NOMO-1 (cell line): ENCODE data around the gene CCT5.

Source experiments
- DNase-seq, 2 experiments: peaks; one replicate each; lab custom pipeline; 2025; ENCODE audit not compliant: unreplicated experiment in 2 of 2; lab: John Stamatoyannopoulos, UW

Gene CCT5

GRCh38 chr5:10249948-10250805 lies at the start of gene CCT5:
CCT5 (plus strand) TSS chr5:10250280; CDS start chr5:10250341, 61 bp downstream.
- peak; percentile 99 to 100 for DNase-seq

- peak in 1 of 2 experiments; percentile 37 for DNase-seq
These were observed 48.7 kb upstream of the CCT5 start for GRCh38 chr5:10201223-10201868.

GRCh38 chr5:10202089-10202910 lies 47.8 kb upstream of the CCT5 start:
- no peak for DNase-seq

GRCh38 chr5:10209004-10209403 lies 41.1 kb upstream of the CCT5 start:
- DNase-seq: no peak

- no peak for DNase-seq
These were observed 36.8 kb upstream of the CCT5 start for GRCh38 chr5:10213316-10213715.

GRCh38 chr5:10214041-10214440 lies 36.0 kb upstream of the CCT5 start:
- DNase-seq: no peak

GRCh38 chr5:10215366-10215765 lies 34.7 kb upstream of the CCT5 start:
- DNase-seq: no peak

GRCh38 chr5:10216107-10216506 lies 34.0 kb upstream of the CCT5 start:
- DNase-seq: no peak

- no peak for DNase-seq
These were observed 31.4 kb upstream of the CCT5 start for GRCh38 chr5:10218658-10219057.

- DNase-seq: no peak
These were observed 31.0 kb upstream of the CCT5 start for GRCh38 chr5:10219068-10219467.

GRCh38 chr5:10220248-10220647 lies 29.8 kb upstream of the CCT5 start:
- DNase-seq: no peak

- no peak for DNase-seq
These were observed 27.8 kb upstream of the CCT5 start for GRCh38 chr5:10222326-10222725.

GRCh38 chr5:10227379-10227778 lies 22.7 kb upstream of the CCT5 start:
- DNase-seq: no peak

- DNase-seq: no peak
These were observed 21.8 kb upstream of the CCT5 start for GRCh38 chr5:10228288-10228687.

GRCh38 chr5:10229306-10230048 lies 20.6 kb upstream of the CCT5 start:
- DNase-seq: no peak

GRCh38 chr5:10232386-10232785 lies 17.7 kb upstream of the CCT5 start:
- no peak for DNase-seq

GRCh38 chr5:10233011-10233410 lies 17.1 kb upstream of the CCT5 start:
- DNase-seq: no peak

GRCh38 chr5:10233505-10233904 lies 16.6 kb upstream of the CCT5 start:
- DNase-seq: no peak

- DNase-seq: no peak
These were observed 14.7 kb upstream of the CCT5 start for GRCh38 chr5:10235350-10235749.

GRCh38 chr5:10243660-10244240 lies 6.3 kb upstream of the CCT5 start:
- no peak for DNase-seq
